SK-N-SH treated with all-trans-retinoic acid at 6 μM for 48 hours (cell line): Measurements from ENCODE around the gene MTCH2.

Experiments
- ATAC-seq: fragments of 200-7000 bp; cut with Tn5 transposase; 3 replicates; pipeline ENCODE4 v1.9.1; 2020; ENCODE audit warnings: mild to moderate bottlenecking, moderate library complexity
- ARNTL ChIP-seq: fragments of 450-650 bp; formaldehyde crosslinking; IDR thresholded peaks from 2 replicates; pipeline ENCODE4 v1.5.0; 2020; ENCODE audit warnings: low read depth, mild to moderate bottlenecking, moderate library complexity, borderline replicate concordance
- BACH2 ChIP-seq: fragments of 250-450 bp; sonication (Bioruptor Pico); IDR thresholded peaks from 2 replicates; pipeline ENCODE4 v1.9.0; 2021; ENCODE audit warnings: mild to moderate bottlenecking, borderline replicate concordance
- CREB5 ChIP-seq: fragments of 250-450 bp; sonication (Bioruptor Pico); IDR thresholded peaks from 2 replicates; pipeline ENCODE4 v1.5.1; 2020; ENCODE audit warnings: low read depth, mild to moderate bottlenecking, moderate library complexity
- CSDC2 ChIP-seq: fragments of 250-450 bp; sonication (Bioruptor Pico); IDR thresholded peaks from 2 replicates; pipeline ENCODE4 v1.5.0; 2020; ENCODE audit warnings: mild to moderate bottlenecking, moderate library complexity
- ESRRG ChIP-seq: fragments of 250-450 bp; sonication (Bioruptor Pico); IDR thresholded peaks from 2 replicates; pipeline ENCODE4 v1.6.1; 2021; ENCODE audit warnings: mild to moderate bottlenecking
- GLIS3 ChIP-seq: fragments of 250-450 bp; sonication (Bioruptor Pico); IDR thresholded peaks from 2 replicates; pipeline ENCODE4 v1.5.0; 2020; ENCODE audit warnings: mild to moderate bottlenecking, moderate library complexity
- ISL1 ChIP-seq: fragments of 250-450 bp; sonication (Bioruptor Pico); IDR thresholded peaks from 2 replicates; pipeline ENCODE4 v2.1.2; 2022; ENCODE audit warnings: mild to moderate bottlenecking, moderate library complexity
- OSR1 ChIP-seq: fragments of 250-450 bp; sonication (Bioruptor Pico); IDR thresholded peaks from 2 replicates; pipeline ENCODE4 v1.8.0; 2022; ENCODE audit warnings: moderate library complexity, mild to moderate bottlenecking, inconsistent platforms
- POU6F1 ChIP-seq: fragments of 250-450 bp; sonication (Bioruptor Pico); IDR thresholded peaks from 2 replicates; pipeline ENCODE4 v1.8.0; 2021; ENCODE audit warnings: low read depth, mild to moderate bottlenecking, moderate library complexity, borderline replicate concordance
- PPARA ChIP-seq: fragments of 250-450 bp; sonication (Bioruptor Pico); IDR thresholded peaks from 2 replicates; pipeline ENCODE4 v1.5.0; 2020; ENCODE audit warnings: mild to moderate bottlenecking, borderline replicate concordance
- RARB ChIP-seq: fragments of 250-450 bp; sonication (Bioruptor Pico); IDR thresholded peaks from 2 replicates; pipeline ENCODE4 v1.8.0; 2021; ENCODE audit warnings: mild to moderate bottlenecking, moderate library complexity
- TCF4 ChIP-seq: fragments of 250-450 bp; sonication (Bioruptor Pico); IDR thresholded peaks from 2 replicates; pipeline ENCODE4 v1.8.0; 2021; ENCODE audit warnings: mild to moderate bottlenecking, moderate library complexity, borderline replicate concordance
- TOX ChIP-seq: fragments of 250-450 bp; sonication (Bioruptor Pico); IDR thresholded peaks from 2 replicates; pipeline ENCODE4 v1.8.0; 2021; ENCODE audit warnings: mild to moderate bottlenecking, moderate library complexity, borderline replicate concordance
- TSHZ2 ChIP-seq: fragments of 250-450 bp; sonication (Bioruptor Pico); IDR thresholded peaks from 2 replicates; pipeline ENCODE4 v1.5.0; 2020; ENCODE audit warnings: mild to moderate bottlenecking, moderate library complexity
- ZC3H10 ChIP-seq: fragments of 250-450 bp; sonication (Bioruptor Pico); IDR thresholded peaks from 2 replicates; pipeline ENCODE4 v1.5.1; 2021; ENCODE audit warnings: mild to moderate bottlenecking, moderate library complexity
- ZFP3 ChIP-seq: fragments of 250-450 bp; sonication (Bioruptor Pico); IDR thresholded peaks from 2 replicates; pipeline ENCODE4 v1.5.0; 2020; ENCODE audit warnings: mild to moderate bottlenecking, moderate library complexity
- ZNF70 ChIP-seq: fragments of 450-650 bp; formaldehyde crosslinking; IDR thresholded peaks from 2 replicates; pipeline ENCODE4 v1.5.0; 2020; ENCODE audit warnings: mild to moderate bottlenecking, moderate library complexity
- ZNF8 ChIP-seq: fragments of 450-650 bp; formaldehyde crosslinking; IDR thresholded peaks from 2 replicates; pipeline ENCODE4 v1.5.0; 2020; ENCODE audit warnings: mild to moderate bottlenecking, moderate library complexity

MTCH2 gene

GRCh38 chr11:47642099-47642855 lies at the start of gene MTCH2:
Gene MTCH2 (minus strand): TSS chr11:47642559. CDS start chr11:47642465, 94 bp downstream.
- ATAC-seq = peak; percentile 96
- TF ChIP-seq TSHZ2 (no peak), ZNF70 (CRISPR knock-in tag) (no peak), OSR1 (no peak), TOX (CRISPR knock-in tag) (no peak), RARB (CRISPR knock-in tag) (no peak), ISL1 (CRISPR knock-in tag) (no peak), BACH2 (no peak)

- no peak for ATAC-seq
Observed at GRCh38 chr11:47691979-47692378, 49.6 kb upstream of the MTCH2 start.

GRCh38 chr11:47689480-47689879 lies 47.1 kb upstream of the MTCH2 start:
- ATAC-seq = no peak
- no peak for TF ChIP-seq OSR1
- no peak for TF ChIP-seq TOX (CRISPR knock-in tag)
- TF ChIP-seq ESRRG (CRISPR knock-in tag) = no peak
- TF ChIP-seq ZFP3 (CRISPR knock-in tag) = no peak
- no peak for TF ChIP-seq PPARA

More at GRCh38 chr11:47691979-47692378, 49.6 kb upstream of the MTCH2 start:
- no peak for TF ChIP-seq TSHZ2
- TF ChIP-seq ARNTL (CRISPR knock-in tag) = no peak
- TF ChIP-seq ZNF70 (CRISPR knock-in tag) = no peak
- no peak for TF ChIP-seq PPARA
- TF ChIP-seq ISL1 (CRISPR knock-in tag) = no peak
- no peak for TF ChIP-seq GLIS3
- no peak for TF ChIP-seq TCF4 (CRISPR knock-in tag)
- no peak for TF ChIP-seq ZFP3 (CRISPR knock-in tag)
- TF ChIP-seq ZC3H10 = no peak
- TF ChIP-seq CSDC2 = no peak
- TF ChIP-seq TOX (CRISPR knock-in tag) = no peak

GRCh38 chr11:47688991-47689390 lies 46.6 kb upstream of the MTCH2 start:
- no peak for ATAC-seq
- TF ChIP-seq TOX (CRISPR knock-in tag) (no peak), CREB5 (CRISPR knock-in tag) (no peak), ISL1 (CRISPR knock-in tag) (no peak), POU6F1 (CRISPR knock-in tag) (no peak), ARNTL (CRISPR knock-in tag) (no peak), TCF4 (CRISPR knock-in tag) (no peak), ZNF70 (CRISPR knock-in tag) (no peak), CSDC2 (no peak), PPARA (no peak), ZNF8 (CRISPR knock-in tag) (no peak), ZFP3 (CRISPR knock-in tag) (no peak), OSR1 (no peak), ZC3H10 (no peak), ESRRG (CRISPR knock-in tag) (no peak)
